Uterus (tissue), 2 donors: Measurements from ENCODE around the gene POTEC.
"Not testable (repeated sequence)": the region's sequence is repeated elsewhere in the genome, so short reads cannot be mapped to it uniquely, and the experiment has no call there.

Experiments
- POLR2A ChIP-seq, 2 donors: fragments of 450-650 bp; IDR thresholded peaks; one replicate each; pipeline ENCODE4 v1.6.1; 2016; ENCODE audit warnings: antibody characterized with exemption in 2 of 2, mild to moderate bottlenecking in 1 of 2, moderate library complexity in 1 of 2
- TF ChIP-seq, protein P1 (sequence below), 4 experiments: fragments of 200-600 bp in 2 of 4; fragments of 450-650 bp in 2 of 4; sonication (generic) in 2 of 4; IDR thresholded peaks; one replicate each; pipeline ENCODE4 v1.5.1; 2016 to 2019; ENCODE audit warnings: antibody characterized with exemption in 4 of 4, mild to moderate bottlenecking in 2 of 4, moderate library complexity in 1 of 4

DNA sequence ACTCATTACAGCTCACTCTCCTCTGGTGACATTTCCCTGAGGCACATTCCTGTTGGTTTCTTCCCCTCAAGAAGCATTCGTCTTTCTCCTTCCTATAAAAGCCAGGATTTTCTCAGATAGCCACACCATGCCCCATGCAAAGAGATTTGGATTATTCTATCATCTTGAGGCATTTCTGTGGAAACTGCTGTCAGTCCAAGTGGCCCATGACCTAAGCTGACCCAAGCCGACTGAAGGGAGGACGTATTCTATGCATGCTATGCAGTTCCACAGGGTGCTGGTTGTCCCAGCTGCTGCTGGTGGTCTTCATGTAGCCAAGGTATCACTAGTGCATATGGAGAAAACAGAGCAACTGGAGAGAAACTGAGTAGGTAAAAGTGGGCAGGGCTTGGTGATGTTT is 73.0 kb downstream of the POTEC start:
- TF ChIP-seq, protein P1, sequence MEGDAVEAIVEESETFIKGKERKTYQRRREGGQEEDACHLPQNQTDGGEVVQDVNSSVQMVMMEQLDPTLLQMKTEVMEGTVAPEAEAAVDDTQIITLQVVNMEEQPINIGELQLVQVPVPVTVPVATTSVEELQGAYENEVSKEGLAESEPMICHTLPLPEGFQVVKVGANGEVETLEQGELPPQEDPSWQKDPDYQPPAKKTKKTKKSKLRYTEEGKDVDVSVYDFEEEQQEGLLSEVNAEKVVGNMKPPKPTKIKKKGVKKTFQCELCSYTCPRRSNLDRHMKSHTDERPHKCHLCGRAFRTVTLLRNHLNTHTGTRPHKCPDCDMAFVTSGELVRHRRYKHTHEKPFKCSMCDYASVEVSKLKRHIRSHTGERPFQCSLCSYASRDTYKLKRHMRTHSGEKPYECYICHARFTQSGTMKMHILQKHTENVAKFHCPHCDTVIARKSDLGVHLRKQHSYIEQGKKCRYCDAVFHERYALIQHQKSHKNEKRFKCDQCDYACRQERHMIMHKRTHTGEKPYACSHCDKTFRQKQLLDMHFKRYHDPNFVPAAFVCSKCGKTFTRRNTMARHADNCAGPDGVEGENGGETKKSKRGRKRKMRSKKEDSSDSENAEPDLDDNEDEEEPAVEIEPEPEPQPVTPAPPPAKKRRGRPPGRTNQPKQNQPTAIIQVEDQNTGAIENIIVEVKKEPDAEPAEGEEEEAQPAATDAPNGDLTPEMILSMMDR (IDR thresholded peaks at IDR 0.05), result not testable (repeated sequence)
- not testable (repeated sequence) for TF ChIP-seq POLR2A (IDR thresholded peaks at IDR 0.05)
